ENCODE measurements around the gene TPM4.

TPM4 gene

DNA sequence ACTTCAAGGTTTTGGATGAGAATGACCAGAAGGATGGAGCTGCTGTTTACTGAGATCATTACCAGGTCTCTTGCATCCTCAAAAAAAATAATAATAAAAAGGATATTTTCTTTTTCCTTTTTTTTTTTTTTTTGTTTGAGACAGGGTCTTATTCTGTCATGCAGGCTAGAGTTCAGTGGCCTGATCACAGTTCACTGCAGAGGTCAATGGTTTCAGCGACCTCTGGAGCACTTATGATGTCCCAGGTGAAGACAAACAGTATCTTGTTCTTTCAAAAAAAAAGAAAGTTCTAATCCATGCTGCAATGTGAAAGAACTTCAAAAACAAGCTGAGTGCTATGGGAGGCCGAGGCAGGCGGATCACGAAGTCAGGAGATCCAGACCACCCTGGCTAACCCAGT, 30.4 kb upstream of the TPM4 start:
- no peak overlapping the region for H3K4me3 ChIP-seq (ENCODE audit: low read depth, low read length)
- TF ChIP-seq, protein P1, sequence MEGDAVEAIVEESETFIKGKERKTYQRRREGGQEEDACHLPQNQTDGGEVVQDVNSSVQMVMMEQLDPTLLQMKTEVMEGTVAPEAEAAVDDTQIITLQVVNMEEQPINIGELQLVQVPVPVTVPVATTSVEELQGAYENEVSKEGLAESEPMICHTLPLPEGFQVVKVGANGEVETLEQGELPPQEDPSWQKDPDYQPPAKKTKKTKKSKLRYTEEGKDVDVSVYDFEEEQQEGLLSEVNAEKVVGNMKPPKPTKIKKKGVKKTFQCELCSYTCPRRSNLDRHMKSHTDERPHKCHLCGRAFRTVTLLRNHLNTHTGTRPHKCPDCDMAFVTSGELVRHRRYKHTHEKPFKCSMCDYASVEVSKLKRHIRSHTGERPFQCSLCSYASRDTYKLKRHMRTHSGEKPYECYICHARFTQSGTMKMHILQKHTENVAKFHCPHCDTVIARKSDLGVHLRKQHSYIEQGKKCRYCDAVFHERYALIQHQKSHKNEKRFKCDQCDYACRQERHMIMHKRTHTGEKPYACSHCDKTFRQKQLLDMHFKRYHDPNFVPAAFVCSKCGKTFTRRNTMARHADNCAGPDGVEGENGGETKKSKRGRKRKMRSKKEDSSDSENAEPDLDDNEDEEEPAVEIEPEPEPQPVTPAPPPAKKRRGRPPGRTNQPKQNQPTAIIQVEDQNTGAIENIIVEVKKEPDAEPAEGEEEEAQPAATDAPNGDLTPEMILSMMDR (IDR thresholded peaks at IDR 0.05; ENCODE audit: control insufficient read depth, extremely low read depth, insufficient read depth), result no peak

DNA sequence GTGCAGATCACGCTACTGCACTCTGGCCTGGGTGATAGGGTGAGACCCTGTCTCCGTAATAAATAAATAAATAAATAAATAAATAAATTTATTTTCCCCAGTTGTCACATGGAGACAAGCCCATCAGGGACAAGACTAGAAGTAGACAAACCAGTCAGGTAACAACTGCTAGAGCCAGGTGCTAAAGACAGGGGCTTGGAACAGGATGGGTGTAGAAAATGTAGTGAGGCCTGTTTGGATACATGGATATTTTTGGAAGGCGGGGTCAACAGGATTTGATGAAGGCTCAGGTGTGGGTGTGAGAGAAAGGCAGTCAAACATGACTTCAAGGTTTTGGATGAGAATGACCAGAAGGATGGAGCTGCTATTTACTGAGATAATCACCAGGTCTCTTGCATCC, 27.7 kb upstream of the TPM4 start:
- TF ChIP-seq, protein P1 (IDR thresholded peaks at IDR 0.05; ENCODE audit: control insufficient read depth, extremely low read depth, insufficient read depth), result no peak
- no peak for DNase-seq (ENCODE audit: low read depth)
- no peak overlapping the region for H3K4me3 ChIP-seq (ENCODE audit: low read depth, low read length)

More for the DNA sequence above, 30.4 kb upstream of the TPM4 start:
- DNase-seq (ENCODE audit: low read depth), result no peak

DNA sequence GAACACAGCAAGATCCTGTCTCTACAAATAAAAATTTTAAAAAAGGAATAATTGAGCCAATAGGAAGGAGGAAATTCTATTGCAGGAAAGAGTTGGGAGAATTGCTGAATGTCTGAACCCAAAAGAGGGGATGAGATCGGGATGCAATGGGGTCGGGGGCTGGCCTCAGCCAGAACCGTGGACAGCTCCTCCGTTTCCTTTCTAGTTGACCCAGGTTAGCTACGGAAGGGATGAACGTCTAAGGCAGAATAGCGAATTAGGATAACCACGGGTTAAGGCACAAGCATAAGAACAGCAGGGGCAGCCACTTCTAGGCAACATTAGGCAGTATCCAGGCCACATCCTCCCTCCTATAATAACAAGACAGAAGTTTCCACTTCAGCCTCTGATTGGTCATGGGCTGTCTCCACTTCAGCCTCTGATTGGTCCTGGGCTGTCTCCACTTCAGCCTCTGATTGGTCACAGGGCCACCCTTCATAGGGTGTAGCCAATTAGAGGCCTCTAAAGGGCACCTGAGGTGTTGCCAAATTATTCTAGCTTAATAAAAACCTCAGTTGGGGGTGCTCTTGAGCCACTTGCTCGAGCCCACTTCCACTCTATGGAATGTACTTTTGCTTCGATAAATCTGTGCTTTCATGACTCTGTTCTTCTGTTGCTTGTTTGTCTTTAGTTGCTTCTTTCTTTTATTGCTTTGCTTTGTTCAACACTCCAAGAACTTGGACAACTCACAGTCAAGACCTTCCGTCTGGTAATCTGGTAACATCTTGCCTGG, 24.9 kb upstream of the TPM4 start:
- no peak for DNase-seq (ENCODE audit: low read depth)
- TF ChIP-seq, protein P1 (IDR thresholded peaks at IDR 0.05; ENCODE audit: control insufficient read depth, extremely low read depth, insufficient read depth), result no peak
- no peak overlapping the region for H3K4me3 ChIP-seq (ENCODE audit: low read depth, low read length)

DNA sequence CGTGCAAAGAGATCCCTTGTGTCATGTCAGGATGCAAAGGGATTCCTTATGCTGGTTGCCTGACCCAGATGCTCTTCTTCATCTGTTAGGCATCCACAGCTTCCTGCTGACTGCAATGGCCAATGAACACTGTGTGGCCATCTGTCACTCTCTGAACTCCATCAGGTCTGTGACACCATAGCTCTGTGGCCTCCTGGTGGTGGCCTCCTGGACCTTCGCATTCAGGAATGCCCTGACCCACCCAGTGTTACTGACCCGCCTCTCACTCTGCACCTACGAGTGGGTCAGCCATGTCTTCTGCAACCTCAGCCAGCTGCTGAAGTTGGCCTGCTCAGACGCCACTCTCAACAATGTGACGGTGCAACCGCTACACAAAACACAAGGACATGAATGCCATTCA, 23.9 kb upstream of the TPM4 start:
- TF ChIP-seq, protein P1 (IDR thresholded peaks at IDR 0.05; ENCODE audit: control insufficient read depth, extremely low read depth, insufficient read depth), result no peak

DNA sequence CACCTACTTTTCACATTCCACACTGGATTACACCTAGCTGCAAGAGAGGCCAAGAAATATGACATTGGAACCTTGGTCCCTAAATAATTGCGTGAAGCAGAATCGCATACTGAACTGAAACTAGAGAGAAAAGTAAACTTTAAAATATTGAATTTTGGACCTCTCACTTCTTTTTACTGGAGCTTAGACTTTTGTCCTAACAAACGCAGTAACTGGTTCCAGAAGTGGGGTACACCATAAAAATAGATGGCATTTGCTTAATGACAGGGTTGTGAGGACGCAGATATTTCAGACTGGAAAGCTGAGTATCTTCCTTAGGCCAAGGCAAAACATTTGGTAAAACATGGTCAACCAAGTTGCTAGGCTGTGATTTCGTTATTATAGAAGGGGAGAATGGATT, 19.2 kb upstream of the TPM4 start:
- TF ChIP-seq, protein P1 (IDR thresholded peaks at IDR 0.05; ENCODE audit: control insufficient read depth, extremely low read depth, insufficient read depth), result no peak
- DNase-seq (ENCODE audit: low read depth), result no peak

More for the DNA sequence above, 23.9 kb upstream of the TPM4 start:
- DNase-seq (ENCODE audit: low read depth), result no peak
- H3K4me3 ChIP-seq (ENCODE audit: low read depth, low read length), result no peak overlapping the region

DNA sequence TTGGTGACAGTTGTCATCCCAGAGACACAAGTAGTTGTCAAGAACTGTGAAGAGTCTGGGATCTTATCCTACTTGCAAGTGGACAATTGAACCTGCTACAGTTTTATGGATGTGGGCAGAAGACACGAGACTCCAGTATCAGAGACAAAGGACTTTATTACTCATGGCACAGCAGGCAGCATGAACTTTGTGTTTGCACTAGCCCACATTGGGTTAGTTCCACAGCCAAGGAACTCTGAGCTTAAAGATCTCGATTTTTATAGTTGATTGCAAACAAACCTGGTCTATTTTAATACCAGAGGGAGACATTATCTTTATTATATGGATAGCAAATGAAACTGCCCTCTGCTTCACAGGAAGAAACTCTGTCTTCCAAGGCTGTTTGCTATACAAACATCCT, 16.0 kb upstream of the TPM4 start:
- TF ChIP-seq, protein P1 (IDR thresholded peaks at IDR 0.05; ENCODE audit: control insufficient read depth, extremely low read depth, insufficient read depth), result no peak
- H3K4me3 ChIP-seq (ENCODE audit: low read depth, low read length), result no peak overlapping the region
- no peak for DNase-seq (ENCODE audit: low read depth)

More for the DNA sequence above, 19.2 kb upstream of the TPM4 start:
- H3K4me3 ChIP-seq (ENCODE audit: low read depth, low read length), result no peak overlapping the region

DNA sequence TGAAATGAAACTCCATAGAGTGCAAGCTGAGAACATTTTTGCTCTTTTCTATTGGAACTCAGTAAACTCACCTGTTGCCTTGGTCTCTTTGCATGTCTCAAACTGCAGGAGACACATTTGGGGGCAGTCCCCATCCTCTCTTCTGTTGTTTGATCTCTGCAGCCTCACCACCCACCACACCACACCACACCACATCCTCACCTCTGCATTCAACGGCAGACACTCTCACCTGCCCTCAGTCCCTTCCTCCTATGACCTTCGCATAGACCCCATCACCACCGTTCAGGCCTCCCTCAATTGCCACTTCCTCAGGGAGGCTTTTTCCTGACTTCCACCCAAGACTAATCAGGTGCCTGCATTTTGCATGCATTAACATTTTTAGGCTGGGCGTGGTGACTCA, 14.4 kb upstream of the TPM4 start:
- DNase-seq (ENCODE audit: low read depth), result no peak
- H3K4me3 ChIP-seq (ENCODE audit: low read depth, low read length), result no peak overlapping the region
- TF ChIP-seq, protein P1 (IDR thresholded peaks at IDR 0.05; ENCODE audit: control insufficient read depth, extremely low read depth, insufficient read depth), result no peak
